Prostate gland (tissue), 2 donors: ENCODE measurements around the gene KCND2. TPM values are rescaled to one million over a fixed set of nuclear protein-coding genes. Genes with fewer than 3 reads are reported as not detected.

Experiments
- DNase-seq: peaks from one replicate; pipeline ENCODE4 v3.0.0-alpha.2; 2019; ENCODE audit warnings: low spot score
- H3K27ac ChIP-seq, 2 donors: fragments of 200-600 bp; sonication (generic); 2 replicates each; pipeline ENCODE4 v1.5.1; 2017 to 2019
- H3K27me3 ChIP-seq: fragments of 200-600 bp; sonication (generic); replicated peaks from 2 replicates; pipeline ENCODE4 v1.5.1; 2019; ENCODE audit not compliant: insufficient read depth
- H3K36me3 ChIP-seq, 2 donors: fragments of 200-600 bp; sonication (generic); 1 replicate in 1 of 2; 2 replicates in 1 of 2; pipeline versions ENCODE4 v1.5.1 to v1.8.1; 2017 to 2019
- H3K4me1 ChIP-seq: fragments of 200-600 bp; sonication (generic); replicated peaks from 2 replicates; pipeline ENCODE4 v1.5.1; 2019
- H3K4me3 ChIP-seq, 2 donors: fragments of 200-600 bp; sonication (generic); 2 replicates each; pipeline ENCODE4 v1.5.1; 2017 to 2019
- H3K9me3 ChIP-seq: fragments of 200-600 bp; sonication (generic); 2 replicates; pipeline ENCODE4 v1.5.1; 2017
- POLR2A ChIP-seq: fragments of 450-650 bp; IDR thresholded peaks from one replicate; pipeline ENCODE4 v1.6.1; 2016; ENCODE audit warnings: antibody characterized with exemption, mild to moderate bottlenecking
- POLR2AphosphoS5 ChIP-seq: sonication (generic); formaldehyde crosslinking; IDR thresholded peaks from one replicate; pipeline ENCODE4 v1.6.1; 2017; ENCODE audit warnings: antibody characterized with exemption
- WGBS: methylation state at CpG from one replicate; pipeline ENCODE4 v1.1.5; 2018; 5-methylcytosine and 5-hydroxymethylcytosine counted together
- intact Hi-C: fragments of 100-400 bp; cut with DNase I; formaldehyde crosslinking; loops from one replicate; pipeline ENCODE4 v1.14.2; 2022
- total RNA-seq, 2 donors: library from RNA; depleted of rRNA; stranded (reverse); fragments of >200 nt; gene quantifications; one replicate each; pipeline ENCODE4 v1.1.0, GENCODE V29; 2016
- TF ChIP-seq, protein P1 (sequence below), 4 experiments: fragments of 200-600 bp in 2 of 4; fragments of 450-650 bp in 2 of 4; sonication (generic) in 2 of 4; IDR thresholded peaks; 1 replicate in 3 of 4; 2 replicates in 1 of 4; pipeline ENCODE4 v1.5.1; 2016 to 2019; ENCODE audit warnings: antibody characterized with exemption in 4 of 4, mild to moderate bottlenecking in 2 of 4, moderate library complexity in 2 of 4

Gene KCND2
- total RNA-seq, 2 donors from 2014 or later = 3.0 TPM; not detected in 1

DNA sequence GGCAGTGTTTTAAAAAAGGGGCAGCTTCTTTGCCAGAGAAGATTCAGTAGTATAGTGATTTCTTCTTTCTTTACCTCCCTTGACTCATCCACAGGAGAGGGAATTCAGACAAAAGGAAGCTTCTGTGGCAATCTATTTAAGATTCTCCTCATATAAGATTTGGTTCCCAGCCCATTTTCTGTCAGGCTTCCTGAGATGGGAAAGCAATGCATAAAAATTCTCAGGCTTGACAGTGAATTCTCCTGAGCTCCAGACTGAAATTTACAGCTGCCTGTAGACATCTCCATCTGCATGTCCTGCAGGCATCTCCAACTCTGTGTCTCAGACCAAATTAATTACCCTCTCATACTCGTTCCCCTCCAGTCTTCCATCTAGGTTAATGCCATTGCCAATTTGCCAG is 512.1 kb downstream of the KCND2 start:
- Histone ChIP-seq H3K27me3 (no peaks in the 10 kb centered on the region), H3K9me3 (no peaks in the 10 kb centered on the region), H3K27ac (no peak overlapping the region), H3K36me3 (no peaks in the 10 kb centered on the region), H3K4me1 (no peaks in the 10 kb centered on the region), H3K4me3 (no peak overlapping the region)
- WGBS = 40% methylated on average over 1 of the region's 1 CpG
- TF ChIP-seq POLR2AphosphoS5 (no peak), POLR2A (no peak)
- TF ChIP-seq, protein P1, sequence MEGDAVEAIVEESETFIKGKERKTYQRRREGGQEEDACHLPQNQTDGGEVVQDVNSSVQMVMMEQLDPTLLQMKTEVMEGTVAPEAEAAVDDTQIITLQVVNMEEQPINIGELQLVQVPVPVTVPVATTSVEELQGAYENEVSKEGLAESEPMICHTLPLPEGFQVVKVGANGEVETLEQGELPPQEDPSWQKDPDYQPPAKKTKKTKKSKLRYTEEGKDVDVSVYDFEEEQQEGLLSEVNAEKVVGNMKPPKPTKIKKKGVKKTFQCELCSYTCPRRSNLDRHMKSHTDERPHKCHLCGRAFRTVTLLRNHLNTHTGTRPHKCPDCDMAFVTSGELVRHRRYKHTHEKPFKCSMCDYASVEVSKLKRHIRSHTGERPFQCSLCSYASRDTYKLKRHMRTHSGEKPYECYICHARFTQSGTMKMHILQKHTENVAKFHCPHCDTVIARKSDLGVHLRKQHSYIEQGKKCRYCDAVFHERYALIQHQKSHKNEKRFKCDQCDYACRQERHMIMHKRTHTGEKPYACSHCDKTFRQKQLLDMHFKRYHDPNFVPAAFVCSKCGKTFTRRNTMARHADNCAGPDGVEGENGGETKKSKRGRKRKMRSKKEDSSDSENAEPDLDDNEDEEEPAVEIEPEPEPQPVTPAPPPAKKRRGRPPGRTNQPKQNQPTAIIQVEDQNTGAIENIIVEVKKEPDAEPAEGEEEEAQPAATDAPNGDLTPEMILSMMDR (IDR thresholded peaks at IDR 0.05) = no peak
- intact Hi-C loops = no loop called here
- no peak for DNase-seq

DNA sequence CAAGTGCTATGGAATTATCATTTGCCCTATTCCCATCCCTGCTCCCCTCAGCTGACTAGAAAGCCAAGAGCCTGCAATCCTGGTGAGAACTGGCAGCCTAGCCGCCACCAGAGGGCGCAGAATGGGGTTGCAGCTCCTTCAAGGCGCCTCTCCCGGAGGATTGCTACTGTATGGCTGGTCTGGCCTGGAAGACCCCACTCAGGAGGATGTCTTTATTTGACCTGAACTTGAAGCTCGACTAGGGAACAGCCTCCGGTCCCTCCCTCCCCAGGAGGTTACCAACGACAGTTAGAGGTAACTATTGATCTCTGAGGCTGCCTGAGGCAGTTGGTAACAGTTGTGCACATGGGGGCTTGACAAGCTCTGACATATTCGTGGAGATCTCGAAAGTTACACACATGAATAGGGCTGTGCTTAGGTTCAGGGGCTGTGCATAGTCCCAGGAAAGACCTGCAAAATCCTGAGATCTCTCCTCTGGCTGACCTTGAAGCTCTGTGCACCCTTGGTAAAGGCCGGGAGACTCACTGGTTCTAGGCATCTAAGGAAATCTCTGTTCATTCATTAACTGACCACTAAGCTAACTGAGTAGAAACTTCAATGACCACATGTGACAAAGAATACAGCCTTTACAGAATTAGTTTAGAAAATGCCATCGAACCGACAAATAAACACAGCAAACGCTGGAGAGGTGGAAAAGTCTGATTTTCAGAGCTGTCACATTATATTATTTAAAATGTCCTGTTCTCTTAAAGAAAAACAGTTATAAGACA is 519.3 kb downstream of the KCND2 start:
- Histone ChIP-seq H3K9me3 (no peaks in the 10 kb centered on the region), H3K36me3 (no peaks in the 10 kb centered on the region), H3K27ac (no peak overlapping the region), H3K27me3 (no peaks in the 10 kb centered on the region), H3K4me3 (no peak overlapping the region), H3K4me1 (no peaks in the 10 kb centered on the region)
- intact Hi-C loops = no loop called here
- WGBS = 72% methylated on average over 13 of the region's 13 CpGs
- DNase-seq = peak; percentile 26
- no peak for TF ChIP-seq POLR2A
- TF ChIP-seq, protein P1 (IDR thresholded peaks at IDR 0.05) = peak in 3 of 4 experiments; percentile 28 to 53 (median 39)
- TF ChIP-seq POLR2AphosphoS5 = no peak

DNA sequence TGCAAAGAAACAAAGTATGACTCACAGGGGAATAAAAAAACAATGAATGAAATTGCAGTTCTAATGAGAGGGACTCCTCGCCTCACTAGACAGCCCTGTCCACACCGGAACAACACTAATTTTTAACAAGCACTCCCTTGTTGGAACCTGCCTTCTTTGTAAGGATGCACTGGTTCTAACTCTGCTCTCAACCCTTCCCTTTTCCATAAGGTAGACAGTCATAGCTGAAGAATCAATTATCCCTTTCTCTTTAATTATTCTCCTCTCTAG is 519.8 kb downstream of the KCND2 start:
- no peaks in the 10 kb centered on the region for H3K4me1 ChIP-seq
- 89% methylated on average over 2 of the region's 2 CpGs for WGBS
- no peaks in the 10 kb centered on the region for H3K27me3 ChIP-seq
- TF ChIP-seq POLR2AphosphoS5 (no peak), POLR2A (no peak)
- TF ChIP-seq, protein P1 (IDR thresholded peaks at IDR 0.05) = no peak
- no peaks in the 10 kb centered on the region for H3K36me3 ChIP-seq
- DNase-seq = no peak
- intact Hi-C loops = no loop called here
- no peak overlapping the region for H3K27ac ChIP-seq
- no peaks in the 10 kb centered on the region for H3K9me3 ChIP-seq
- H3K4me3 ChIP-seq = no peak overlapping the region

DNA sequence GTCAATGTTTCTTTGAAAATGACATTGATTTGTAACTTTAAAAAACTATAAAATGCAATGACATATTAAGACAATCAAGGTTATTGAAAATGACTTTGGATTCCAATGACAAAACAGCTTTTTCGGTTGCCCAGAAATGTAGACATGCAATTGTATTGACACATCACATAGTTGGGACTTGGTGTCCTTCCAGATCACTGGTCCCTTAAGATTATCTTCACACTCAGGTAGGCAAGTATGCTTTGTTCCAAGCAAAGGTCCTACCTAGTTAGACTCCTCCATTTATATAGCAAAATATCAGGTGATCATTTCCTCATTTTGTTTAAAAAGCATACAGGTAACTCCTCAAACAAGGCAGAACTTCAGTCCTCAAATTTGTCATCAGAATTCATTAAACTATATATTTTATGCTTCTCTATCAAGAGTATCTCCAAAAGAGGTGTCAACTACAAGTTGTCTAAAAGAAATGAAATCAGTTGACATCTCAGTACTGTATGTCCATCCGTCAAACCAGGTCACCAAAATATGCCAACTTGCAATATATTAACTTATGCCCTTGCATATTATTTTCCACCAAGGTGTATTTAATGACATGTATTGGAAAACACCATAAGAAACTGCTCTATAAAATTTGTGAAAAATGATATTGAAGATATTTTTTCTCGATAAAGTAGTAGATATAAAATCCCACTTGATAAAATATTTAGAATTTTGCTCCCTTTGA is 520.4 kb downstream of the KCND2 start:
- Histone ChIP-seq H3K27me3 (no peaks in the 10 kb centered on the region), H3K9me3 (no peaks in the 10 kb centered on the region), H3K4me3 (no peak overlapping the region), H3K36me3 (no peaks in the 10 kb centered on the region), H3K4me1 (no peaks in the 10 kb centered on the region), H3K27ac (no peak overlapping the region)
- DNase-seq = no peak
- TF ChIP-seq, protein P1 (IDR thresholded peaks at IDR 0.05) = no peak
- WGBS = 89% methylated on average over 3 of the region's 3 CpGs
- intact Hi-C loops = no loop called here
